Measurements from ENCODE around the gene TNC. TPM values are rescaled to one million over a fixed set of nuclear protein-coding genes. Genes with fewer than 3 reads are reported as not detected.

Gene TNC
- polyA plus RNA-seq, 3 donors, result 0.02 TPM; not detected in 2

- Mint-ChIP-seq H3K9me3 (no peaks in the 10 kb centered on the region), H3K4me1 (peaks cover 17% of the 10 kb centered on the region), H3K27ac (no peak overlapping the region), H3K36me3 (no peaks in the 10 kb centered on the region), H3K4me3 (no peak overlapping the region), H3K27me3 (ENCODE audit: low read depth in 3 of 3) (peaks cover 21 to 44% (median 32%) of the 10 kb centered on the region in 3 donors)
- Histone ChIP-seq H4K20me1 (ENCODE audit: insufficient read depth, low read length) (no peaks in the 10 kb centered on the region), H3K4me2 (replicated peaks; ENCODE audit: extremely low read depth, low read length, poor library complexity, severe bottlenecking) (no peak overlapping the region), H3K4me3 (replicated peaks in 1 of 3; ENCODE audit: low read depth in 2 of 3, low read length in 3 of 3) (no peak overlapping the region), H3K79me2 (ENCODE audit: insufficient read depth, low read length) (no peaks in the 10 kb centered on the region), H3K9me3 (replicated peaks in 1 of 2; ENCODE audit: control insufficient read depth in 1 of 2, insufficient read depth in 1 of 2, low read length in 2 of 2) (no peaks in the 10 kb centered on the region), H3K4me1 (ENCODE audit: control insufficient read depth in 1 of 2, insufficient read depth in 2 of 2, low read length in 2 of 2) (peaks cover 18 to 19% of the 10 kb centered on the region in 2 donors), H3K9ac (ENCODE audit: insufficient read depth, low read length, poor library complexity, severe bottlenecking) (no peak overlapping the region), H3K27me3 (ENCODE audit: control insufficient read depth in 2 of 2, insufficient read depth in 2 of 2, low read length in 2 of 2) (peaks cover 19 to 28% of the 10 kb centered on the region in 2 donors), H3K27ac (ENCODE audit: low read depth in 1 of 2, low read length in 2 of 2) (no peak overlapping the region), H2AFZ (ENCODE audit: insufficient read depth, low read depth, low read length, poor library complexity, severe bottlenecking) (no peak overlapping the region), H3K36me3 (replicated peaks in 1 of 2; ENCODE audit: control insufficient read depth in 1 of 2, insufficient read depth in 2 of 2, low read length in 2 of 2) (no peaks in the 10 kb centered on the region)
- no peak for TF ChIP-seq CTCF (IDR thresholded peaks at IDR 0.05)
- DNase-seq, result no peak
- intact Hi-C loops (cut with micrococcal nuclease), result no loop called here
- 96% methylated on average over 4 of the region's 6 CpGs for WGBS (ENCODE audit: insufficient coverage)
Observed at GRCh38 chr9:115046199-115046598, 71.8 kb downstream of the TNC start.

- no peaks in the 10 kb centered on the region for H4K20me1 ChIP-seq (ENCODE audit: insufficient read depth, low read length)
- peaks cover 18 to 19% of the 10 kb centered on the region in 2 donors for H3K4me1 ChIP-seq (ENCODE audit: control insufficient read depth in 1 of 2, insufficient read depth in 2 of 2, low read length in 2 of 2)
- no CpG with 5 or more reads among the region's 3 CpGs for WGBS (ENCODE audit: insufficient coverage)
- no peaks in the 10 kb centered on the region for H3K79me2 ChIP-seq (ENCODE audit: insufficient read depth, low read length)
- H3K36me3 ChIP-seq (replicated peaks in 1 of 2; ENCODE audit: control insufficient read depth in 1 of 2, insufficient read depth in 2 of 2, low read length in 2 of 2), result no peaks in the 10 kb centered on the region
- Mint-ChIP-seq H3K4me1 (peaks cover 17% of the 10 kb centered on the region), H3K36me3 (no peaks in the 10 kb centered on the region), H3K9me3 (no peaks in the 10 kb centered on the region), H3K27ac (peak overlapping the region in 1 of 7 donors; percentile 50), H3K27me3 (ENCODE audit: low read depth in 3 of 3) (peaks cover 22 to 49% (median 32%) of the 10 kb centered on the region in 3 donors), H3K4me3 (peak overlapping the region in 1 of 2 donors; percentile 28)
- peaks cover 28 to 38% of the 10 kb centered on the region in 2 donors for H3K27me3 ChIP-seq (ENCODE audit: control insufficient read depth in 2 of 2, insufficient read depth in 2 of 2, low read length in 2 of 2)
- DNase-seq, result no peak
- intact Hi-C loops (cut with micrococcal nuclease), result no loop called here
- H3K27ac ChIP-seq (ENCODE audit: low read depth in 1 of 2, low read length in 2 of 2), result no peak overlapping the region
- no peaks in the 10 kb centered on the region for H3K9me3 ChIP-seq (replicated peaks in 1 of 2; ENCODE audit: control insufficient read depth in 1 of 2, insufficient read depth in 1 of 2, low read length in 2 of 2)
- TF ChIP-seq CTCF (IDR thresholded peaks at IDR 0.05), result no peak
- no peak overlapping the region for H2AFZ ChIP-seq (ENCODE audit: insufficient read depth, low read depth, low read length, poor library complexity, severe bottlenecking)
- no peak overlapping the region for H3K4me3 ChIP-seq (replicated peaks in 1 of 3; ENCODE audit: low read depth in 2 of 3, low read length in 3 of 3)
- H3K4me2 ChIP-seq (replicated peaks; ENCODE audit: extremely low read depth, low read length, poor library complexity, severe bottlenecking), result no peak overlapping the region
- H3K9ac ChIP-seq (ENCODE audit: insufficient read depth, low read length, poor library complexity, severe bottlenecking), result no peak overlapping the region
Observed at GRCh38 chr9:115043632-115044031, 74.3 kb downstream of the TNC start.
